Activated CD8-positive, alpha-beta T cell treated with anti-CD3 and anti-CD28 coated beads, Interleukin-2, amount 10 ng/mL, durations not matched to agents 7 days and 5 days (primary cell): ENCODE data around the gene KIF3C. TPM values are rescaled to one million over a fixed set of nuclear protein-coding genes. Genes with fewer than 3 reads are reported as not detected.

Experiments used
- ATAC-seq: fragments of 150-1000 bp; cut with Tn5 transposase; one replicate; pipeline ENCODE4 v1.10.0; 2021; ENCODE audit warnings: moderate library complexity
- CTCF ChIA-PET: fragments of 350-600 bp; sonication (Branson Sonifier 250); formaldehyde crosslinking; loops from one replicate; lab custom pipeline; 2021; ENCODE audit warnings: antibody characterized with exemption; lab: Charles Lee
- POLR2A ChIA-PET: fragments of 350-600 bp; sonication (Branson Sonifier 250); formaldehyde crosslinking; loops from one replicate; lab custom pipeline; 2021; ENCODE audit warnings: antibody characterized with exemption; lab: Charles Lee
- DNase-seq: peaks from one replicate; pipeline ENCODE4 v3.0.0-alpha.2; 2020
- H3K27ac Mint-ChIP-seq: one replicate; pipeline ENCODE4 v1.8.0; 2021; ENCODE audit warnings: mild to moderate bottlenecking, mixed read lengths
- H3K27me3 Mint-ChIP-seq: one replicate; pipeline ENCODE4 v1.8.0; 2021; ENCODE audit warnings: low read depth, mixed read lengths
- H3K36me3 Mint-ChIP-seq: one replicate; pipeline ENCODE4 v1.8.0; 2021; ENCODE audit warnings: low read depth, mixed read lengths
- H3K4me1 Mint-ChIP-seq: one replicate; pipeline ENCODE4 v1.8.0; 2021; ENCODE audit warnings: low read depth, mixed read lengths
- H3K4me3 Mint-ChIP-seq: one replicate; pipeline ENCODE4 v1.8.0; 2021; ENCODE audit warnings: mild to moderate bottlenecking, mixed read lengths
- H3K9me3 Mint-ChIP-seq: one replicate; pipeline ENCODE4 v1.8.0; 2022; ENCODE audit warnings: mixed read lengths; ENCODE audit not compliant: insufficient read depth
- total RNA-seq, 2 experiments: library from RNA; stranded (reverse); gene quantifications; one replicate each; pipeline ENCODE4 v1.2.3, GENCODE V29; 2021

Gene KIF3C
- total RNA-seq, 2 experiments from 2014 or later, result 11.3 to 13.4 TPM

DNA sequence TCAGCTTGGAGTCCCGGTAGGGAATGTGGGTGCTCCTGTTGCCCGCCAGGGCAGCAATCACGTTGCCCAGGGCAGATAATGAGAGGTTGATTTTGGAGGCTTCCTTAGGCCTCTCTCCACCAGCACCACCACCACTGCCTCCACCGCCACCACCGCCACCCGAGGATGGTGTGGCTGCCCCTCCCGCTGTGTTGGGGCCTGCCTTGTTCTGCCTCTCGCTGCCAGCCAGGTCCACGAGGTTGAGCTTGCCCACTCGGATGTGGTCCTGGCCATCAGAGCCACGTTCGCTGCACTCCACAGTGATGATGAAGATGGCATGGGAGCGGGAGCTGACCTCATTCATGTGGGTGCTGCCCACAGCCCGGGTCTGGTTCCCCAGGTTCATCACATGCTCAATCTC, 1.3 kb downstream of the KIF3C start:
- ChIA-PET CTCF (interaction anchor here (0.7 to 1.5 kb wide), 5 partner anchors 8 to 373 kb away, joined by 3 to 4 read pairs (median 3); no protein-coding TSS in a partner anchor), POLR2A (interaction anchor here (1.3 to 1.5 kb wide), 2 partner anchors 10 to 17 kb away, joined by 3 read pairs; no protein-coding TSS in a partner anchor)
- Mint-ChIP-seq H3K4me1 (peaks cover 16% of the 10 kb centered on the region), H3K27me3 (no peaks in the 10 kb centered on the region), H3K9me3 (no peaks in the 10 kb centered on the region), H3K4me3 (peak overlapping the region; percentile 87), H3K36me3 (no peaks in the 10 kb centered on the region), H3K27ac (no peak overlapping the region)
- ATAC-seq (no peak), DNase-seq (no peak)

DNA sequence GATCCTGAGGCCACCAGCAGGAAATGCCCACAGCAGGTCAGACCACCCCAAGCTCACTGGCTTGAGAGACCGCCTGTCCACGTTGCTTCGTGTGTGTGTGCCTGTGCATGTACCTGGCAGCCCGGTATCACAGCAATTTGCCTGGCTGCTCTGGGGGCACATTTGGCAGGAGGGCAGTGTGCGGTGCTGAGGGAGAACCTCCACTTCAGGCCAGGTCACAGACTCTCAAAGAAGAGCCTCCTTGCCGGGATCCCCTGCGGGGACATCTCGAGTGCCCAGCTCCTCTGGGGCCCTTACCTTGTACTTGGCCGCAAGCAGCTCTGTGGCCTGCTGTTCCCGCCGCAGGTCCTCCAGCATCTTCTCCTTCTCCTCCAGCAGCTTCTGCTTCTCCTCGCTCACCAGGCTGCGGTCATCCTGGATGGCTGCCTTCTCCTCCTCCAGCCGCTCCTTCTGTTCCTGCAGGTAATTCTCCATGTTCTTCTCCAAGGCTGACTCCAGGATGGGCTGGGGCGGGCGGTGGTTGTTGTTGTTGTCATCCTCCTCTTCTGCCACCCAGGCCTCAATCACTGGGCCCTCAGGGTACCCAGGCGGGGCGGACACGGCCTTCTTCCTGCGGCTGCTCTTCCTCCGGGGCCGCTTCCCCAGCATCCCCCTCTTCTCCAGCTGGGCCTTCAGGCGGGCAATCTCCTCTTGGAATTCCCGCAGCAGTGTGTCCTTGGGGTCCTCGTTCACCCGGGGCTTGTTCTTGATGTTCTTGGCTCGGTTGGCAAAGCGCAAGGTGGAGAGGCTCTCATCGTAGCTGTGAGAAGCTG, 2.0 kb downstream of the KIF3C start:
- peaks cover 16% of the 10 kb centered on the region for H3K4me1 Mint-ChIP-seq
- ChIA-PET CTCF (interaction anchor here (0.8 to 1.6 kb wide), 3 partner anchors 24 to 373 kb away, joined by 3 to 5 read pairs (median 4); no protein-coding TSS in a partner anchor), POLR2A (no interaction called here)
- peak overlapping the region; percentile 28 for H3K4me3 Mint-ChIP-seq
- H3K27ac Mint-ChIP-seq, result no peak overlapping the region
- H3K9me3 Mint-ChIP-seq, result no peaks in the 10 kb centered on the region
- no peaks in the 10 kb centered on the region for H3K36me3 Mint-ChIP-seq
- no peaks in the 10 kb centered on the region for H3K27me3 Mint-ChIP-seq
- ATAC-seq, result no peak
- no peak for DNase-seq

DNA sequence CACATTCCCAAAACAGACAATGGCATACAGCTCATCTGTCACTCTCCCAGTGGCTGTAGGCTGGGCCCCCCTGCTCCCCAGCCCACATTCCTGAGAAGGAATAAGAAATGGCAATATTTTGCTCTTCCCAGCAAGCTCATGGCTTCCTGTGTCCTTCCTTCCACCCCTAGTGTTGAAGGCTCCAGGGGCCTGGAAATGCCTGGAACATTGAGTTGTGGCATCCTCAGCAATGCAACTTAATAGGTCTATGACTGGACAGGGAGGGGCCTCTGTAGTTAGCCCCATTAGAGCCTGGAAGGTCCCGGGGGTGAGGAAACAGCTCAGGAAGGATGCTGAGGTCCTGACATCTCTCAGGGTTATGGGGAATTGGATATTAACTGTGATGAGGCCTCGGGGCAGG, 3.3 kb downstream of the KIF3C start:
- Mint-ChIP-seq H3K27ac (no peak overlapping the region), H3K9me3 (no peaks in the 10 kb centered on the region), H3K27me3 (no peaks in the 10 kb centered on the region), H3K4me3 (no peak overlapping the region), H3K4me1 (peaks cover 16% of the 10 kb centered on the region), H3K36me3 (no peaks in the 10 kb centered on the region)
- ATAC-seq, result no peak
- CTCF ChIA-PET, result interaction anchor here (0.6 to 1.6 kb wide), 4 partner anchors 8 to 128 kb away, joined by 3 to 5 read pairs (median 4); no protein-coding TSS in a partner anchor
- POLR2A ChIA-PET, result no interaction called here
- no peak for DNase-seq

DNA sequence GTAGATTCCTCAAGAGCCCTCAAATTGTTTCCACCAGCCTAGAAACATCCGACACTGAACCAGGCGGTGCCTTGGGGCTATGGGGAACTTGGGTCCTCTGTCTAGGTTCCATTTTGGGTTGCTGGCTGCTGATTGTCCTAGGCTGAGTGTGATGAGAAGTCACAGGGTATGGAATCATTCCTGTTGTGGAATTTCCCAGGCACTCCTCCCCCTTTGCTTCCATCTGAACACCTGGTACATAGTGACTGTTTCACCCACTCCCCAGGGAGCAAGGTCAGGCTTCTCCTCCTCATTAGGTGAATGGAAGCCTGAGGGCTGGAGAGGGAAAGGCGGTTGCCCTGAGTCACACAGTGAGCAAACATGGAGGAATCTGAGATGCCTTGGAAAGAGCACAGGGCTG, 4.5 kb downstream of the KIF3C start:
- DNase-seq (no peak), ATAC-seq (no peak)
- POLR2A ChIA-PET, result interaction anchor here (0.6 kb wide), 1 partner anchor 149 kb away, joined by 3 read pairs; no protein-coding TSS in a partner anchor
- H3K27me3 Mint-ChIP-seq, result no peaks in the 10 kb centered on the region
- H3K27ac Mint-ChIP-seq, result no peak overlapping the region
- CTCF ChIA-PET, result no interaction called here
- no peak overlapping the region for H3K4me3 Mint-ChIP-seq
- H3K36me3 Mint-ChIP-seq, result no peaks in the 10 kb centered on the region
- peaks cover 11% of the 10 kb centered on the region for H3K4me1 Mint-ChIP-seq
- H3K9me3 Mint-ChIP-seq, result no peaks in the 10 kb centered on the region

DNA sequence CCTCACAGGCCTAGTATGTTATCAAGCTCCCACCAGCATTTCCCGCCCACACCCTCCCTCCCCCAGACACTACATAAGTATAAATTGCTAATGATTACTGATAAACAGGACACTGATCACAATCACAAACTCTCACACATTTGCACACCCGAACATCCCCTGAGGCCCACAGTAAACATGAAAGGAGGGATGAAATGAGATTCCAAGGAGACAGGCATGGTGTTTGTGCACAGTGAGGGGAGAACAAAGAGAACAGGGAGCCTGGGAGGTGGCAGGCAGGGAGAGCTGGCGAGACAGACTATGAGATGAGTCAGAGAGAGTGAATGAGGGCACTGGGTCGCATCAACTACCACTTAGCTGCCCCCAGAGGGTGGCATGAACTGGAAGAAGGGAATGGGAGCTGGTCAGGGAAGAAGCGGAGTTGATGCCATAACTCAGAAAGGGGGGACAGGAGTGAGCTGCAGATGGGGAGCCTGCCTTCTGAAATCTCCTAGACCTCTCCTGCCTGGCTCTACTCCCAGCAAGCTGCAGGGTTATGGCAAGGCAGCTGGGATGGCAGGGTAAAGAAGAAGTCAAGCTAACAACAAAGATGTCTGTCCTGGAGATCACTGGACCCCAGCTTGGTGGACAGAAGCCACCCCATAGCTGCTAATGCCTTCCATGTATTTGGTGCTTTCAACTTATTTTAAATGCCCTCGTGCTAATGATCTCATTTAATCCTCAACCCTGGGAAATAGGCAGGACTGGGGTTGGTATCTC, 5.1 kb downstream of the KIF3C start:
- Mint-ChIP-seq H3K27me3 (no peaks in the 10 kb centered on the region), H3K9me3 (no peaks in the 10 kb centered on the region), H3K36me3 (no peaks in the 10 kb centered on the region), H3K4me3 (no peak overlapping the region), H3K4me1 (peaks cover 9% of the 10 kb centered on the region), H3K27ac (no peak overlapping the region)
- ChIA-PET CTCF (no interaction called here), POLR2A (interaction anchor here (0.6 kb wide), 1 partner anchor 149 kb away, joined by 3 read pairs; no protein-coding TSS in a partner anchor)
- DNase-seq (no peak), ATAC-seq (no peak)

DNA sequence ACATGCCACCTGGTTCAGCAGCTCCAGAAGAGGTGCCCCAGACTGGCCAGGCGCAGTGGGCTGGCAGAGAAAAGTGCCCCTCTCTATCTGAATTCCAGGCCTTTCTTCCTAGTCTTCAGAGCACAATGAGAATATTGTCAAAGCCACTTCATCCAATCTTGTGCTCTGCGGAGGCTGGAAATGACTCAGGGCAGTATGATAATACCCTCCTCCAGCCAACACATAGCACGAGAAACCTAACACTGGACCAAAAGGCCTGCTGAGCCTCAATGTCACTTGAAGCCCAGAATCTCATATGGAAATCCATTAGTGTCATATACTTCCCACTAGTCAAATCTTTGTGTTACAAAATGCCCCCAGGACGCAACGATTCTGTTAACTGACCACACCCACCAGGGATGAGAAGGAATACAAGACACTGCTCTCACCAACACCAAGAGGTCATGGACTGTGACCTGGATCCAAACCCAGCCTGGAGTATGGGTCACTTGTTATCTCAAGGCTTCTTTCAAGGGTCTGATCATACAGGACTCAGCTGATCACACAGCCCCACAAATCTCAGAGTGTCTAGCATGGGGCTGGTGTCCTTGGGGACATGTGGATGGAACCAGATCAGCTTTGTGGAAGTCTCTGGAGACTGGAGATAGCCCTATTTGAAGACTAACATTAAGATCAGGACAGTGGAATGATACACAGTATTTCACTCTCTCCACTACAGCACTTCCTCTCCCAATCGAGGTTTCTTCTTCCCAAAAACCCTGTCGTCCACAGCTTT, 10.1 kb downstream of the KIF3C start:
- no peak overlapping the region for H3K27ac Mint-ChIP-seq
- no peak overlapping the region for H3K4me3 Mint-ChIP-seq
- ChIA-PET POLR2A (no interaction called here), CTCF (interaction anchor here (0.8 to 1.2 kb wide), 3 partner anchors 14 to 19 kb away, joined by 3 to 5 read pairs (median 3); no protein-coding TSS in a partner anchor)
- H3K4me1 Mint-ChIP-seq, result no peaks in the 10 kb centered on the region
- ATAC-seq (no peak), DNase-seq (no peak)
- H3K36me3 Mint-ChIP-seq, result no peaks in the 10 kb centered on the region
- H3K27me3 Mint-ChIP-seq, result no peaks in the 10 kb centered on the region
- no peaks in the 10 kb centered on the region for H3K9me3 Mint-ChIP-seq

DNA sequence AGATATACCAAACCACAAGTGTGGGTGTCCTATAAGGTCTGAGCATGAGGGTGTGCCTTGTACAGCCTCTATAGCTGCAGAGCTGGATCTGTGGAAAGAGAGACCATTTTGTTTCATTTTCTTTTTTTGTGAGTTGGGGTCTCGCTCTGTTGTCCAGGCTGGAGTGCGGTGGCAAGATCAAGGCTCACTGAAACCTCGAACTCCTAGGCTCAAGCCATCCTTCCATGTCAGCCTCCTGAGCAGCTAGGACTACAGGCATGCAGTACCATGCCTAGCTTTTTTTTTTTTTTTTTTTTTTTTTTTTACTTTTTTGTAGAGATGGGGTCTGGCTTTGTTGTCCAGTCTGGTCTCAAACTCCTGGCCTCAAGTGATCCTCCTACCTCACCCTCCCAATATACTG, 10.7 kb downstream of the KIF3C start:
- H3K27me3 Mint-ChIP-seq, result no peaks in the 10 kb centered on the region
- H3K4me1 Mint-ChIP-seq, result no peaks in the 10 kb centered on the region
- no peak overlapping the region for H3K4me3 Mint-ChIP-seq
- ChIA-PET CTCF (interaction anchor here (0.8 kb wide), 1 partner anchor 21 kb away, joined by 3 read pairs; no protein-coding TSS in a partner anchor), POLR2A (no interaction called here)
- H3K36me3 Mint-ChIP-seq, result no peaks in the 10 kb centered on the region
- no peak overlapping the region for H3K27ac Mint-ChIP-seq
- DNase-seq (no peak), ATAC-seq (no peak)
- H3K9me3 Mint-ChIP-seq, result no peaks in the 10 kb centered on the region

DNA sequence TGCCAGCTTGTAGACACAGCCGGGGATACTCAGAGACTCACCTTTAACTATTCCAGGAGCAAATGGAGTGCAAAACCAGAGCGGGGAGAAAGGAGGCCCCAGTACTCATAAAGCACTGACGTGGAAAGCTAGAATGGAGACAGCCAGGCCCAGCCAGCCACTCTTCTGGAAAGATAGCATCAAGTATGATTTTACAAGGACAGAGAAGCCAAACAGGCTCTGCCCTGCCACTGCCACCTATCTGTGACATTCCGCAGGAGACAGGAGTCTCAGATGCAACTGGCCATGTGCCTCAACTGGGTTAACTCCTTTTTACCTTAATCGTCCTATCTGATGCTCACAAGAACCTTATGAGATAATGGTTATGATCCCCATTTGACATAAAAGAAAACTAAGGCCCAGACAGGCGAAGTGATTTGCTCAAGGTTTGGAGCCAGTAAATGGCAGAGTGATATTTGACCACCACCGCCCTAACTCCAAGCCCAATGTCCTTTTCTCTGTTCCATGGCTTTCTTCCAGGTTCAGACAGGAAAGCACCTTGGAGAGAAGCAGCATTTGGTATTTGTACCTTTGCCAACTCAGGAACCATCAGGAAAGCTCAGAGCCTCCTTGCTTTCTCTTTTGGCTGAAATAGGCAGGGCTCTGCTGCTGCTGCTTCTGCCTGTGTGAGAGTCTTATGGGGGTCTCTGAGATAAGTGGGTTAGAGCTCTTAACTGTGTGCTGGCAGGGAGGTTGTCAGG, 15.6 kb downstream of the KIF3C start:
- Mint-ChIP-seq H3K9me3 (no peaks in the 10 kb centered on the region), H3K27ac (no peak overlapping the region), H3K27me3 (no peaks in the 10 kb centered on the region), H3K4me3 (no peak overlapping the region), H3K36me3 (no peaks in the 10 kb centered on the region), H3K4me1 (peaks cover 2% of the 10 kb centered on the region)
- DNase-seq, result no peak
- ChIA-PET CTCF (interaction anchor here (1.0 to 1.2 kb wide), 2 partner anchors 15 to 16 kb away, joined by 3 read pairs; partner anchors contain the start of gene KIF3C), POLR2A (no interaction called here)
- no peak for ATAC-seq

DNA sequence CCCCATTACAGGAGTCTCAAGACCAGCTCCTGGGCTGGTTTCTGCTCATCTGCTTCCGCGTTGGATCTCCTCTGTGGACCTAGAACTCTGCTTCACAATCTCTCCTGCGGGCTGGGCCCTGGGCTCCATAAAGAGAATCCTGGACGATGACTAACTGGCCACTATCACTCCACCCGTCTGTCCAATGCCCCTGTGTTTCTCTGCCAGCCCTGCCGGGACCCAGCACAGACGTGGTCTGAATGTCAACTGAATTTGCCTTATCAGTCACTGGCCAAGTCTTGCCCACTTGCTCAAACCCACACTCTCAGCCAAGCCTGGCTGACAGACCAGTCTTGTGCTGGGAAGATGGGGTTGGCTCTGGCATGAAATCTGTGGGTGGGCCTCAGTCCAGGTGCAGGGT, 17.4 kb downstream of the KIF3C start:
- Mint-ChIP-seq H3K36me3 (no peaks in the 10 kb centered on the region), H3K4me3 (no peak overlapping the region), H3K9me3 (no peaks in the 10 kb centered on the region), H3K27ac (no peak overlapping the region), H3K4me1 (peaks cover 12% of the 10 kb centered on the region), H3K27me3 (no peaks in the 10 kb centered on the region)
- POLR2A ChIA-PET, result interaction anchor here (1.0 kb wide), 1 partner anchor 17 kb away, joined by 3 read pairs; the partner anchor contains the start of gene KIF3C
- DNase-seq, result no peak
- CTCF ChIA-PET, result interaction anchor here (1.2 to 1.7 kb wide), 2 partner anchors 24 to 27 kb away, joined by 4 read pairs; no protein-coding TSS in a partner anchor
- ATAC-seq, result no peak

DNA sequence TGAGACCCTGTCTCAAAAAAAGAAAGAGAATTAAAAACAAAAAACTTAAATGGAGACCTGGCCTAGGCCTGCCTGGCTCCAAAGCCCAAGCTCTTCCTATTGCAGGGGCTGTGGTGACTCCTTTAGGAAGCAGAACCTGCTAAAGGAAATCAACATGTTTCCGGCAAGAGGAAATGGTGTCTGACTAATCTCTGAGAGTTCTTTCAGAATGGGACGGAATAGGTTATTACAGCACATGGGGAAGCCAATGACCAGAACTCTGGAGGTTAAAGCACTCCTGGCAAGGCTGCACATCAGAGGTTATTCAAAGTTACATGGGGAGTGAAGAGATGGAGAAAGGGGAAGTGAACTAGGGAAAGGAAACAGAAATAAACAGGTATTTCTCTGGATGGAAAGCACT, 21.4 kb downstream of the KIF3C start:
- Mint-ChIP-seq H3K27me3 (no peaks in the 10 kb centered on the region), H3K36me3 (no peaks in the 10 kb centered on the region), H3K4me1 (peaks cover 12% of the 10 kb centered on the region), H3K4me3 (no peak overlapping the region), H3K27ac (peak overlapping the region; percentile 51), H3K9me3 (no peaks in the 10 kb centered on the region)
- POLR2A ChIA-PET, result no interaction called here
- DNase-seq (no peak), ATAC-seq (peak; percentile 49)
- CTCF ChIA-PET, result interaction anchor here (1.1 kb wide), 1 partner anchor 109 kb away, joined by 3 read pairs; no protein-coding TSS in a partner anchor
